ENCODE results near the gene LGR5.
"Not testable (repeated sequence)": the region's sequence is repeated elsewhere in the genome, so short reads cannot be mapped to it uniquely, and the experiment has no call there.

Gene LGR5

GRCh38 chr12:71556448-71556847 lies 116.8 kb downstream of the LGR5 start:
- no peak for DNase-seq

DNA sequence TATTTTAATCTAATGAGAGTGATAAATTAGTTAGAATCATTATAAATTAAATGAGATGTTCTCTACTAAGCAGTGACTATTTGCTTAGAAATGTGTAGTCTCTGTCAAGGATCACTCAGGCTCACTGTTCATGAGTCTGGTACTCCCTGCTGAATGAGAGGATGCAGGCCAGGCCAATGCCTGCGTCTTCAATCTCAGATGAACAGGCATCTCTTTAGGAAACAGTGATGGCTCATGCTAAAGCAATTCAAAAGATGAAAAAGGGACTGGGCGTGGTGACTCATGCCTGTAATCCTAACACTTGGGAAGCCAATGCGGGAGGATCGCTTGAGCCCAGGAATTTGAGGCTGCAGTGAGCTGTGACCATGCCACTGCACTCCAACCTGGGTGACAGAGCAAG lies 117.3 kb downstream of the LGR5 start:
- DNase-seq = peak; percentile 15

DNA sequence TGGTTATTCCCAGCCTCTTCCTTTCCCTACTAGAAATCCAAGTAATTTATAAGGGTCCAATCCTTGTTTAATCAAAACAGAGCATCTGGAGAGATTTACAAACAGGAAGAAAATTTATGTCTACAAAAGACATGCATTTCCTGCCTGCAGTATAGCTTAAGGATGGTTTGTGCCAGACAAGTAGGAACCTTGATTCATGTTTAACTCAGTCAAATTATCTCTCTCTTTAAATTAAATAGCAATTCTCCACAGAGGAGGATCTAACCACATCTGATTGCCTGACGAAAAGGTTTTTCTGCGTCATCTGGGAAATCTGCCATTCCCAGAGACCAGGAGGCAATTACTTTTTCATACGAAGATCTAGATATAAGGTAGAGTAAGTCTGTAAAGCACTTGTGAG lies 118.8 kb downstream of the LGR5 start:
- no peak for DNase-seq

DNA sequence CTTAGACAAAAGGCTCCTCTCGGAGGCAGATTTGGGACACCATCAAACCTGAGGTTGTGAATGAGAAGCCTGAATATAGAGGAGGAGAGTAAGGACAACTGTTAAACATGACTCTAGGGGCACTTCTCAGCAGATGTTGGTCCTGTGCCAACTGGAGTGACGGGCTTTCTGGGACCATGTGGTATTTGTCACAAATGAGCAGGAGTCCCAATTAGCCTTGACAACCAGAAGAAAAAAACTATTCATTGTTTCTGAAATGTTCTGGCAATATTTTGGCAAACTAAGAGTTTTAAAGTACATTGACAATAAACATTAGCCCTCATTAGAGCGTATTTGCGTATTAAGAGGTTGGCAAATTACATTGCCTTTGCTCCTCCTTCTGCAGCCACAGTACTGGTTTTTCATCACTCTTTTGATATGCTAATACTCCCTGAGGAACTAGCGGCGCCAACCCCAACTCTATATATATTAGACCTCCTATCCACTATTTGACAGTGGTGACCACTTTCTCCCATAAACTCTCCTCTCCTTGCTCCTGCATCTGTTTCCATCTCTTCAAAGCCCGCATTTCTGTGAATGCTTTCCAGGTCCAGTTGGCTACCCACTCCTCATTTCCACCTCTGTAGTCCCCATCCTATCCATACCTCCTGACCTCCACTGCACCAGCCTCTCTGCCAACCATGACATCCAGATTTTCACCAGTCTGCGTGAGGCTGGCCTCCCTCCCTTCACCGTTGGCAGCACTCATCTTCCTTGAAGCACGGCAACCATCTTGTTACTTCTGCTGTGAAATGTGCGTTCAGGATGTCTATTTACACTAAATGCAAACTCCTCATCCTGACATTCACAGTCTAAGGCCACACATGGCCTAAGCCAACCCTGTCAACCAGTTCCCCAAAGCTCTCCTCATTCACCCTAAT lies 123.3 kb downstream of the LGR5 start:
- DNase-seq = no peak

- DNase-seq = no peak
Observed at GRCh38 chr12:71565535-71565934, 125.9 kb downstream of the LGR5 start.

DNA sequence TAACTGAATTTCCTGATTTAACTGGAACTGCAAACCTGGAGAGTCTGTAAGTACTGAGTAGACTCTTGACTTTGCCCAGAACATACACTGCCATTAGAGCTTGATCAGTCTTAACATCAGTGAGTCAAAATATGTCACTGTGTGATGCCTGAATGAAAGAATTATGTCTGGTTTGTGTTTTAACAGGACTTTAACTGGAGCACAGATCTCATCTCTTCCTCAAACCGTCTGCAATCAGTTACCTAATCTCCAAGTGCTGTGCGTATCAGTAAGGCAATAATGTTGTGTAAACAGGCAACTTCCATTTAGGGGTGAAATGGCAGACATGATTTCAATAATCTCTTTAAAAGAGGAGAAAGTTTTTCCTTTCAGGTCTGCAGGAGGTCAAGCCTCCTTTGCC lies 127.1 kb downstream of the LGR5 start:
- no peak for DNase-seq

DNA sequence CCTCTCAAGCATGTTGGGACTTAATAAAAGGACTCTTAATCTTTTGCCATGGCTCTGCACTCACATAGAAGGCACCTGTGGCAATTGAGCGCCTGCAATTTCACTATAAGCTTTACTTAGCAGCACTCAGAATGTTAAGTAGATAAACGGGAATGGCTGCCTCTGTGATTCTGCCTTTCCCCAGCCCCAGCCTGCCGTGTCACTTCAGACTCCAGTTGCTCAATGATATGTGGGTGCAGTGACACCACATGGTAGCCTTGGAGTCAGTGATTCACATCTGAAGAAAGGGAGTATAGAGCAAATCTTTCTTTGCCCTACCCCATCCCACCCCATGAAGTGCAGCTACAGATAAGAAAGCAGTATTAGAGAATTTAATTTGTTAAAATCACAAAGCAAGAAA lies 127.9 kb downstream of the LGR5 start:
- DNase-seq = no peak

DNA sequence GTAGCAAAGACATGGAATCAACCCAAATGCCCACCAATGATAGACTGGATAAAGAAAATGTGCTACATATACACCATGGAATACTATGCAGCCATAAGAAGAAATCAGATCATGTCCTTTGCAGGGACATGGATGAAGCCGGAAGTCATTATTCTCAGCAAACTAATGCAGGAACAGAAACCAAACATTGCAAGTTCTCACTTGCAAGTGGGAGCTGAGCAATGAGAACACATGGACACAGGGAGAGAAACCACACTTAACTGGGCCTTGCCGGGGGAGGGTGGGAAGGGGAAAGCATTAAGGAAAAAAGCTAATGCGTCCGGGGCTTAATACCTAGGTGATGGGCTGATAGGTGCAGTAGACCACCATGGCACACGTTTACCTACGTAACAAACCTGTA lies 130.3 kb downstream of the LGR5 start:
- DNase-seq = not testable (repeated sequence)

GRCh38 chr12:71576496-71576895 lies 136.9 kb downstream of the LGR5 start:
- no peak for DNase-seq

GRCh38 chr12:71578694-71579258 lies 139.2 kb downstream of the LGR5 start:
- no peak for DNase-seq

DNA sequence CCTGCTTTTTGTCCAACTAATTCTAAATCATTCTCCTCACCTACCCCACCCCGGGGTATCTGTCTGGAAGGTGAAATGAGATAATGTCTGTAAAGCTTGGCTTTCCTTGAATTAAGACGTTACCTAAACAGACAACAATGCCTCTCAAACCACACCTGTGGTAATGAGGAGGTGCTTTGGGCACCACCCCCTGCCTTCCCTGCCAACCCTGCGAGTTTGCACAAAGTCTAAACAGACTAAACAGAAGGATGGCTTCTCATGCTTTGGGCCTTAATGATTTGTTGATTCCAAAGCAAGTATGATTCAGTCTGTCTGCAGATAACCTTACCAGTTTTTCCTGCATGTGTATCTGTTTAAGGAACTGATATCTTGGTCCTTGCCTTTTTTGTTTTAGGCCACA lies 141.6 kb downstream of the LGR5 start:
- no peak for DNase-seq

DNA sequence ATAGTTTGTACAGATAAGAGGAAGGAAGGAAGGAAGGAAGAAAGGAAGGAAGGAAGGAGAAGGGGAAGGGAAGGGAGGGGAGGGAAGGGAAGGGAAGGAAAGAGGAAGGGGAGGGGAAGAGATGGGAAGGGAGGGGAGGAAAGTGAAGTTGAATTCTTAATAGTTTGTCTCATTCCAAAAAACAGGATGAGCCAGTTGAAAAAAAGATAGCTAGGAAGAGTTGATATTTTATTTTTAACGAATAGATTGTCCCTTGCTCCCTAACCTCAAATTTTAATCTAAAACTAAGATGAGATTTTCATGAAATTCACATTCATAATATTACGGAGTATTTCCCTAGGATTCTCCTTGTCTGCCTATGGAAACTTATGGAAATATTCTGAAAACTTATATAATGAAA lies 143.3 kb downstream of the LGR5 start:
- DNase-seq = no peak

- no peak for DNase-seq
Observed at GRCh38 chr12:71584356-71584755, 144.8 kb downstream of the LGR5 start.

GRCh38 chr12:71585218-71585617 lies 145.6 kb downstream of the LGR5 start:
- DNase-seq = no peak

GRCh38 chr12:71587012-71587411 lies 147.4 kb downstream of the LGR5 start:
- DNase-seq = no peak

GRCh38 chr12:71589478-71589881 lies 149.9 kb downstream of the LGR5 start:
- no peak for DNase-seq

GRCh38 chr12:71591601-71592000 lies 152.0 kb downstream of the LGR5 start:
- no peak for DNase-seq

GRCh38 chr12:71592841-71593240 lies 153.2 kb downstream of the LGR5 start:
- no peak for DNase-seq

DNA sequence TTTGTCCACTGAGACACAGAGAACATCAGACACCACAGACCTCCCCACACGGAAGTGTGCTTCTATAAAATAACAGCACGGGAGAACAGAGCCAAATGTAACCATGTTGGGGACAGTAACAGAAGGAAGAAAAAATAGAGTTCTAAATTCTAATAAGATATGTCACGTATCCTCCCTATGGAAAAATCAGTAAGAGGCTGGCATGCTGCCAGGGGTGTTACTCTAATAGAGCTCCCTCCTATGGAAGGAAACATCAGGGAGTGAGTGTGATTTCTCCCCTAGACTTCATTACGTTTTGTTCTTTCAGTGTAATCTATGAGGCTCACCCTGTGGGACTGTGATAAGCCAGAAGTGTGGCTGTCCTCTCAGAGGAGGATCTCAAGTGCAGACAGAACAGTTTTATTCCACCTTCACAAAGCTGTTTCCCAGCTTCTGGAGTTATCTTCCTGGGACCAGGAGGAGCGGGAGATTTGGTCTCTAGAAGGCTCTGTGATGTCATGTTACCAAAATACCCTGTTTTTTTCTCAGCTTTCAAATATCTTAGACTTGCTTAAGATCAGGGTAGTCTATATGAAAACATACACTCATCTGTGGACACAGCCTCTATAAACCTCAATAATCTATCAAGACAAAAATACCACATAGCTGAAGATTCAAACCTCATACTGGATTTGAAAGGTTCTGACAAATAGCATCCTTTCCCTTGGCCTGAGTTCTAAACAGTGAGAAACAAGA lies 154.8 kb downstream of the LGR5 start:
- DNase-seq = no peak

DNA sequence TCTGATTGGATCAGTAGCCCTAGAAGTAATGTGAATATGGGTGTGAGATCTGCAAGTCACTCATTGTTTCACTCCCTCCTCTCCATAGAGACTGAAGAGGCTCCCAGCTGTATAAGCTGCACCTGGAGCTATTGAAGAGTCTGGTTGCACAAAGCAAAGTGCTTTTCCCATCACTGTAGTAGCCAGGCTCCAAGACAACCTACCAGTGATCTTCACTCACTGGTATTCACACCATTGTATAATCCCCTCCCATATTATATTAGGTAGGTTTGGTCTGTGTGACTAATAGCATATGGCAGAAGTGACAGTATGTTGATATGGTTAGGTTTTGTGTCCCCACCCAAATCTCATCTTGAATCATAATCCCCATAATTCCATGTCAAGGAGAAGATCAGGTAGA lies 159.6 kb downstream of the LGR5 start:
- DNase-seq = no peak

GRCh38 chr12:71601546-71601945 lies 161.9 kb downstream of the LGR5 start:
- DNase-seq = no peak

GRCh38 chr12:71602761-71603577 lies 163.4 kb downstream of the LGR5 start:
- no peak for DNase-seq

DNA sequence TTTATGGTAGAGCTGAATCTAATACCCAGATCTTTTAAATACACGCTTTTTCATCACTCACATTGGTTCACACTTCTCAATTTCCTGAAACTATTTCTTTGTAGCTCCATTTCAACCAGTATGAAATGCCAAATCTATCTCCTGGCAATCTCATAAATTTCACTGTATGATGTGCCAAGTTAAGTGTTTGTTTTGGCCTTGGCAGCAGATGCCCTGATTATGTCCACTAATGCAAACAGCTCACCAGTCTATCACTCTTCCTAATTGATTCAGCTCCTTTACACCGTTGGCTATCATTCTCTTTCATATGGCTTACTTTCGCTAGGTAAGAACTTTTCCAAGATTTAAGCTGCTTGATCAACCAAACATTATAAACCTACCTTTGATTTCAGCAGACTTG lies 165.4 kb downstream of the LGR5 start:
- no peak for DNase-seq

All from 8988T (cell line).